IMR-90 (cell line): ENCODE results near the gene NFATC1. TPM values are rescaled to one million over a fixed set of nuclear protein-coding genes. Genes with fewer than 3 reads are reported as not detected.

Experiments used
- ATAC-seq: fragments of 200-7000 bp; cut with Tn5 transposase; 2 replicates; pipeline ENCODE4 v1.9.1; 2020; ENCODE audit warnings: low read depth, mild to moderate bottlenecking, moderate library complexity
- BruUV-seq: library from RNA; stranded (reverse); fragments of 400-500 nt; replicated peaks from 2 replicates; lab custom pipeline; 2021; lab: Mats Ljungman, UMichigan
- CTCF ChIA-PET: fragments of 300-600 bp; formaldehyde crosslinking; extraction: SDS; loops from one replicate; lab custom pipeline; 2021; ENCODE audit warnings: antibody characterized with exemption; lab: Yijun Ruan, JAX
- POLR2A ChIA-PET: fragments of 300-600 bp; sonication (Branson Sonifier 250); formaldehyde crosslinking; loops from one replicate; lab custom pipeline; 2022; ENCODE audit warnings: antibody characterized with exemption; ENCODE audit not compliant: unreplicated experiment; lab: Charles Lee
- DNase-seq: peaks from one replicate; pipeline ENCODE4 v3.0.0; 2013
- H2AFZ ChIP-seq: replicated peaks from 2 replicates; pipeline ENCODE3; 2013; ENCODE audit warnings: low read length, mild to moderate bottlenecking; ENCODE audit not compliant: poor library complexity
- H2AK5ac ChIP-seq: 2 replicates; pipeline ENCODE4 v1.6.1; 2013; ENCODE audit warnings: low read depth, low read length, inconsistent platforms
- H2AK9ac ChIP-seq: replicated peaks from 2 replicates; pipeline ENCODE3; 2013; ENCODE audit warnings: mild to moderate bottlenecking, low read depth, low read length, moderate library complexity; ENCODE audit not compliant: poor library complexity
- H2BK120ac ChIP-seq: 2 replicates; pipeline ENCODE4 v1.6.1; 2013; ENCODE audit warnings: low read depth, low read length, inconsistent platforms
- H2BK15ac ChIP-seq: 3 replicates; pipeline ENCODE4 v1.6.1; 2013; ENCODE audit warnings: low read depth, low read length, inconsistent platforms
- H2BK20ac ChIP-seq: 2 replicates; pipeline ENCODE4 v1.6.1; 2013; ENCODE audit warnings: low read depth, mild to moderate bottlenecking, inconsistent platforms, low read length, moderate library complexity
- H2BK5ac ChIP-seq: 2 replicates; pipeline ENCODE4 v1.6.1; 2013; ENCODE audit warnings: mild to moderate bottlenecking, low read depth, low read length, inconsistent platforms; ENCODE audit not compliant: poor library complexity, severe bottlenecking
- H3K14ac ChIP-seq: replicated peaks from 2 replicates; pipeline ENCODE4 v1.6.1; 2013; ENCODE audit warnings: low read depth, low read length, inconsistent platforms
- H3K18ac ChIP-seq: 2 replicates; pipeline ENCODE4 v1.6.1; 2013; ENCODE audit warnings: low read depth, low read length, control low read depth
- H3K23ac ChIP-seq: 2 replicates; pipeline ENCODE4 v1.6.1; 2013; ENCODE audit warnings: low read depth, low read length, inconsistent platforms
- H3K27ac ChIP-seq: 2 replicates; pipeline ENCODE4 v1.5.1; 2013; ENCODE audit warnings: mild to moderate bottlenecking, control low read depth, low read length; ENCODE audit not compliant: insufficient read depth
- H3K27me3 ChIP-seq: 2 replicates; pipeline ENCODE4 v1.6.1; 2013; ENCODE audit warnings: low read length; ENCODE audit not compliant: control insufficient read depth, insufficient read depth
- H3K36me3 ChIP-seq: 2 replicates; pipeline ENCODE4 v1.6.1; 2013; ENCODE audit warnings: low read length, mixed read lengths; ENCODE audit not compliant: control insufficient read depth, insufficient read depth
- H3K4ac ChIP-seq: 2 replicates; pipeline ENCODE4 v1.6.1; 2013; ENCODE audit warnings: low read depth, low read length, inconsistent platforms
- H3K4me1 ChIP-seq: 2 replicates; pipeline ENCODE4 v1.6.1; 2013; ENCODE audit warnings: low read length, mixed read lengths; ENCODE audit not compliant: control insufficient read depth, insufficient read depth
- H3K4me2 ChIP-seq: 2 replicates; pipeline ENCODE4 v1.6.1; 2013; ENCODE audit warnings: low read depth, mild to moderate bottlenecking, control low read depth, low read length, moderate library complexity
- H3K4me3 ChIP-seq: 2 replicates; pipeline ENCODE4 v1.5.1; 2013; ENCODE audit warnings: low read depth, mild to moderate bottlenecking, control low read depth, low read length, moderate library complexity; ENCODE audit not compliant: insufficient read depth
- H3K56ac ChIP-seq: 2 replicates; pipeline ENCODE4 v1.6.1; 2013; ENCODE audit warnings: low read length, inconsistent platforms; ENCODE audit not compliant: insufficient read depth; ENCODE audit errors: extremely low read depth
- H3K79me1 ChIP-seq, 2 experiments: 2 replicates each; pipeline ENCODE4 v1.6.1; 2013; ENCODE audit warnings: low read length in 2 of 2, inconsistent platforms in 1 of 2, low read depth in 1 of 2
- H3K9ac ChIP-seq: 2 replicates; pipeline ENCODE4 v1.6.1; 2013; ENCODE audit warnings: low read depth, low read length, control low read depth
- H3K9me1 ChIP-seq: 2 replicates; pipeline ENCODE4 v1.6.1; 2013; ENCODE audit warnings: low read length, inconsistent platforms; ENCODE audit not compliant: insufficient read depth
- H3K9me3 ChIP-seq: 2 replicates; pipeline ENCODE4 v1.6.1; 2013; ENCODE audit warnings: low read length; ENCODE audit not compliant: control insufficient read depth, insufficient read depth
- H4K20me1 ChIP-seq: 2 replicates; pipeline ENCODE4 v1.6.1; 2013; ENCODE audit warnings: low read length, inconsistent platforms; ENCODE audit not compliant: insufficient read depth
- H4K5ac ChIP-seq: 2 replicates; pipeline ENCODE4 v1.6.1; 2013; ENCODE audit warnings: mild to moderate bottlenecking, low read depth, low read length, control low read depth
- H4K8ac ChIP-seq, 2 experiments: 2 replicates each; pipeline ENCODE4 v1.6.1; 2013; ENCODE audit warnings: low read depth in 2 of 2, low read length in 2 of 2, control low read depth in 1 of 2, inconsistent platforms in 1 of 2
- H4K91ac ChIP-seq: 2 replicates; pipeline ENCODE4 v1.6.1; 2013; ENCODE audit warnings: low read depth, low read length, inconsistent platforms; ENCODE audit not compliant: insufficient read depth
- BHLHE40 ChIP-seq: fragments of 150-350 bp; IDR thresholded peaks from 2 replicates; pipeline ENCODE4 v1.6.1; 2016; ENCODE audit warnings: mild to moderate bottlenecking, low read depth, low read length
- FOS ChIP-seq: fragments of 150-350 bp; IDR thresholded peaks from 2 replicates; pipeline ENCODE4 v1.6.1; 2016; ENCODE audit warnings: low read depth, low read length
- MXI1 ChIP-seq: IDR thresholded peaks from 2 replicates; pipeline ENCODE4 v1.6.1; 2012; ENCODE audit warnings: low read depth, mild to moderate bottlenecking, low read length, moderate library complexity, borderline replicate concordance
- NFE2L2 ChIP-seq: fragments of 150-350 bp; IDR thresholded peaks from 2 replicates; pipeline ENCODE4 v1.6.1; 2016; ENCODE audit warnings: low read depth, mild to moderate bottlenecking, low read length
- RAD21 ChIP-seq: IDR thresholded peaks from 2 replicates; pipeline ENCODE4 v1.6.1; 2012; ENCODE audit warnings: low read length, improper control_type of control experiment
- RCOR1 ChIP-seq: IDR thresholded peaks from 2 replicates; pipeline ENCODE4 v1.6.1; 2012; ENCODE audit warnings: mild to moderate bottlenecking, low read length, improper control_type of control experiment; ENCODE audit not compliant: insufficient replicate concordance
- SMC3 ChIP-seq: fragments of 150-350 bp; IDR thresholded peaks from 2 replicates; pipeline ENCODE4 v1.6.1; 2016; ENCODE audit warnings: low read depth, mild to moderate bottlenecking, antibody characterized with exemption, low read length, moderate library complexity
- USF2 ChIP-seq: fragments of 150-350 bp; IDR thresholded peaks from 2 replicates; pipeline ENCODE4 v1.6.1; 2017; ENCODE audit warnings: mild to moderate bottlenecking, antibody characterized with exemption, low read length, low read depth
- WGBS, 2 experiments: methylation state at CpG; one replicate each; pipeline versions ENCODE4 v1.1.5 to v1.1.7; 2013; ENCODE audit warnings: missing lambda C conversion rate in 2 of 2; ENCODE audit not compliant: insufficient read length in 1 of 2; ENCODE audit errors: extremely low coverage in 2 of 2; 5-methylcytosine and 5-hydroxymethylcytosine counted together
- dilution Hi-C: fragments of 300-500 bp; cut with HindIII; formaldehyde crosslinking; loops from one replicate; pipeline ENCODE4 v1.14.3; 2018; ENCODE audit warnings: low sequenced_read_pairs; ENCODE audit not compliant: unreplicated experiment
- in situ Hi-C: fragments of 300-500 bp; cut with MboI; formaldehyde crosslinking; loops from 3 replicates; pipeline ENCODE4 v1.14.3; 2019; ENCODE audit warnings: low sequenced_read_pairs, inconsistent platforms, mixed read lengths
- intact Hi-C: fragments of 100-400 bp; cut with micrococcal nuclease; formaldehyde crosslinking; loops from 2 replicates; pipeline ENCODE4 v1.10.0; 2022
- polyA plus RNA-seq, 3 experiments: library from polyadenylated mRNA; depleted of rRNA; stranded (reverse); fragments of >200 nt; gene quantifications; 2 replicates each; pipeline ENCODE4 v1.2.3, GENCODE V29; 2012; ENCODE audit warnings: low replicate concordance in 1 of 3
- total RNA-seq: library from RNA; depleted of rRNA; stranded (reverse); fragments of >200 nt; gene quantifications from 2 replicates; pipeline ENCODE4 v1.2.3, GENCODE V29; 2012

Gene NFATC1
- total and polyA plus RNA-seq, 2 of the 4 experiments (the other 2 are of a cell fraction): 0.36 to 1.8 TPM

GRCh38 chr18:79429381-79429780 is 33.7 kb downstream of the NFATC1 start:
- Histone ChIP-seq H3K18ac (no peak overlapping the region), H4K91ac (no peak overlapping the region), H4K20me1 (no peaks in the 10 kb centered on the region), H3K23ac (no peak overlapping the region), H3K4me2 (no peak overlapping the region), H2AK9ac (no peak overlapping the region), H4K8ac (no peak overlapping the region), H2BK5ac (no peak overlapping the region), H3K79me1 (no peaks in the 10 kb centered on the region), H2AK5ac (no peak overlapping the region), H3K27ac (no peak overlapping the region), H2BK120ac (no peak overlapping the region), H3K4ac (no peak overlapping the region), H3K4me3 (no peak overlapping the region), H3K14ac (no peak overlapping the region), H3K56ac (no peak overlapping the region), H3K9ac (no peak overlapping the region), H3K4me1 (no peaks in the 10 kb centered on the region), H2BK15ac (no peak overlapping the region), H3K9me3 (no peaks in the 10 kb centered on the region), H3K9me1 (no peaks in the 10 kb centered on the region), H2AFZ (no peak overlapping the region), H4K5ac (no peak overlapping the region), H3K27me3 (no peaks in the 10 kb centered on the region), H2BK20ac (no peak overlapping the region), H3K36me3 (no peaks in the 10 kb centered on the region; the same call in 1 of the 2 replicates)
- DNase-seq (no peak), ATAC-seq (no peak)
- ChIA-PET CTCF (no interaction called here), POLR2A (no interaction called here)
- in situ Hi-C loops (no loop called here), dilution Hi-C loops (no loop called here), intact Hi-C loops (no loop called here)
- TF ChIP-seq MXI1: no peak
- no peak for TF ChIP-seq SMC3
- TF ChIP-seq RAD21: no peak
- TF ChIP-seq FOS: no peak
- no peak for TF ChIP-seq BHLHE40
- TF ChIP-seq USF2: no peak
- TF ChIP-seq RCOR1: no peak
- no peak for TF ChIP-seq NFE2L2
- no TSS peak for BruUV-seq
- 100% methylated on average over 1 of the region's 14 CpGs; no CpG with 5 or more reads in 1 of the 2 experiments for WGBS, 2 experiments
